Stomach (tissue), 9 donors: Measurements from ENCODE around the gene KHK. TPM values are rescaled to one million over a fixed set of nuclear protein-coding genes. Genes with fewer than 3 reads are reported as not detected.

ENCODE experiments used
- DNase-seq, 2 donors: peaks; one replicate each; pipeline versions ENCODE4 v3.0.0 to v3.0.0-alpha.2; 2013 to 2019
- H3K27ac ChIP-seq, 5 donors: fragments of 200-600 bp in 4 of 5; sonication (generic) in 4 of 5; one replicate each; pipeline ENCODE4 v1.5.1; 2013 to 2019; ENCODE audit warnings: mild to moderate bottlenecking in 1 of 5, moderate library complexity in 1 of 5
- H3K27me3 ChIP-seq, 3 donors: fragments of 200-600 bp; sonication (generic); one replicate each; pipeline ENCODE4 v1.5.1; 2017 to 2019; ENCODE audit warnings: mixed run types in 1 of 3
- H3K36me3 ChIP-seq, 4 donors: fragments of 200-600 bp; sonication (generic); 1 replicate in 3 of 4; 2 replicates in 1 of 4; pipeline ENCODE4 v1.5.1; 2016 to 2019
- H3K4me1 ChIP-seq, 4 donors: fragments of 200-600 bp; sonication (generic); one replicate each; pipeline ENCODE4 v1.5.1; 2016 to 2019
- H3K4me3 ChIP-seq, 4 donors: fragments of 200-600 bp; sonication (generic) in 3 of 4; one replicate each; pipeline ENCODE4 v1.5.1; 2016 to 2019; ENCODE audit warnings: mild to moderate bottlenecking in 1 of 4
- H3K9me3 ChIP-seq, 4 donors: fragments of 200-600 bp; sonication (generic); one replicate each; pipeline ENCODE4 v1.5.1; 2016 to 2019
- CTCF ChIP-seq, 7 experiments: fragments of 450-650 bp in 4 of 7; fragments of 200-600 bp in 3 of 7; sonication (generic) in 3 of 7; IDR thresholded peaks; one replicate each; pipeline ENCODE4 v1.5.1; 2016 to 2019; ENCODE audit warnings: antibody characterized with exemption in 7 of 7, control low read depth in 2 of 7, mild to moderate bottlenecking in 1 of 7
- EP300 ChIP-seq: sonication (generic); formaldehyde crosslinking; IDR thresholded peaks from one replicate; pipeline ENCODE4 v1.6.1; 2017; ENCODE audit warnings: antibody characterized with exemption
- POLR2A ChIP-seq, 4 donors: fragments of 450-650 bp; IDR thresholded peaks; one replicate each; pipeline ENCODE4 v1.6.1; 2016; ENCODE audit warnings: antibody characterized with exemption in 4 of 4, control low read depth in 2 of 4, mild to moderate bottlenecking in 1 of 4, moderate library complexity in 1 of 4
- POLR2AphosphoS5 ChIP-seq, 3 donors: sonication (generic); formaldehyde crosslinking; IDR thresholded peaks; one replicate each; pipeline ENCODE4 v1.6.1; 2016; ENCODE audit warnings: antibody characterized with exemption in 3 of 3
- WGBS, 5 donors: extraction: QIAGEN DNeasy Blood & Tissue Kit in 3 of 5; methylation state at CpG; one replicate each; pipeline versions ENCODE4 v1.1.5 to v1.1.7; 2013 to 2018; 5-methylcytosine and 5-hydroxymethylcytosine counted together
- intact Hi-C: fragments of 100-400 bp; cut with DNase I; formaldehyde crosslinking; loops from one replicate; pipeline ENCODE4 v1.15.1; 2023; ENCODE audit warnings: low total_unique reads
- polyA plus RNA-seq, 3 donors: library from polyadenylated mRNA; stranded (reverse); fragments of 200-250 nt; gene quantifications; one replicate each; pipeline ENCODE4 v1.2.3, GENCODE V29; 2013
- total RNA-seq, 5 donors: library from RNA; depleted of rRNA; stranded (reverse); fragments of >200 nt; gene quantifications; one replicate each; pipeline versions ENCODE4 v1.1.0 to v1.2.3, GENCODE V29; 2014 to 2016
- donor health status: healthy with polysubstance abuse.
- donor health status: Bipolar disorder and iron deficiency.
- donor health status: healthy.

Gene KHK
- total and polyA plus RNA-seq, 8 donors, result 1.3 to 18.2 (median 3.5) TPM; not detected in 1

DNA sequence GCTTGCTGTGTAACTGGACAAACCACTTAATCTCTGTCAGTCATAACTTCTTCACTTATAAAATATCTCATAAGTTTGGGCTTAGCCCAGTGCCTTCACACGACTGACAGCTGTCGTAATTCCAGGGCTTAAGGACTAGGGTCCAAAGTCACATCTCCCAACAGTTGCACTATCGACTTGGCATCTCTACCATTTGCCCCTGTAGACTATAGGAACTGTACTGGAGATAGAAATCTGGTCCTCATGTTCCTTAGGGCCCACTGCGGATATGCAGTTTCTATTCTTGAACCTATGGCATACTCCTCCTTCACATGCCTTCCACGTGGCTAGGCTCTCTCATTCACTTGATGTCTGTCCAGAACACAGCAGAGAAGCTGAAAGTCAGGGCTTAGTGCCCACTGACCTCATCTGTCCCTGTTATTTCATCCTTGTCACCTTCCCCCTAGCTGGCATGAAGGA is 39.7 kb downstream of the KHK start:
- 45 to 54% (median 51%) methylated on average over 5 of the region's 5 CpGs for WGBS, 5 donors
- no peak for TF ChIP-seq CTCF (IDR thresholded peaks at IDR 0.05)
- no peak for TF ChIP-seq POLR2AphosphoS5 (IDR thresholded peaks at IDR 0.05)
- no peak for TF ChIP-seq POLR2A (IDR thresholded peaks at IDR 0.05)
- no peak for TF ChIP-seq EP300
- DNase-seq, result no peak

DNA sequence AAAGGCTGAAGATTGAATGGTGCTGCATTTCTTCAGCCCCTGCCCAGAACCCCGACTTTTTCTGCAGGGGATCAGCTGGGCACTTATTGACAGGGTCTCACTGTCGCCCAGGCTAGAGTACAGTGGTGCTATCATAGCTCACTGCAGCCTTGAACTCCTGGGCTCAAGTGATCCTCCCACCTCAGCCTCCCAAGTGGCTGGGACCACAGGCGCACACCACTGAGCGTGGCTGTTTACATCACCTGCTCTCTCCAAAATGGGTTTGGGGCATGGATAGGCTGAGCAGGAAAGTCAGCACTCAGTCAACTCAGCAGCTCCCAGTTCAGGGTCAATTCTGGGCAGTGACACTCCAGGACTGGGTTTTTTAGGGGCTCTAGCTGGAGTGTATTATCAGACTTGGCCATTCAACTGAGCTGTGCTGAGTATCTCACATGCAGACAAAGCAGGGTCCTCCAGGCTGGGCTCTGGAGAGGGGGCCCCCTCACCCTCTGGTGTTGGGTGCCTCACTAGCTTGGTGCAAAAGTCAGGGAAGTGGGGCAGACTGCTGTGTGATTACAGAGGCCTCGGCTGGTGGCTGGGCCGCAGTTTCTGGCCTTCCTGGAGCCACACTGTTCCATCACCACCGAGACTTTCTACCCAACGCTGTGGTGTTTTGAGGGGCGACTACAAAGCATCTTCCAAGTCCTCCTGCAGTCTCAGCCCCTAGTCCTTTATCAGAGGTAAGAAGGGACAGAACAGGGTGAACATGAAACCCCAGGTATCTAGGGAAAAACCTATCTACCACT is 41.5 kb downstream of the KHK start:
- Histone ChIP-seq H3K36me3 (peaks cover 30 to 43% (median 37%) of the 10 kb centered on the region in 4 donors), H3K4me1 (peaks cover 8 to 23% (median 22%) of the 10 kb centered on the region in 4 donors), H3K27me3 (no peaks in the 10 kb centered on the region), H3K9me3 (no peaks in the 10 kb centered on the region), H3K4me3 (no peak overlapping the region), H3K27ac (no peak overlapping the region)
- 82 to 89% (median 86%) methylated on average over 9 of the region's 9 CpGs for WGBS, 5 donors
- no peak for DNase-seq
- TF ChIP-seq EP300, result no peak
- TF ChIP-seq CTCF (IDR thresholded peaks at IDR 0.05), result no peak
- no peak for TF ChIP-seq POLR2A (IDR thresholded peaks at IDR 0.05)
- TF ChIP-seq POLR2AphosphoS5 (IDR thresholded peaks at IDR 0.05), result no peak
- intact Hi-C loops, result no loop called here

More for the DNA sequence above, 39.7 kb downstream of the KHK start:
- peaks cover 5 to 16% (median 15%) of the 10 kb centered on the region in 4 donors for H3K4me1 ChIP-seq
- no peaks in the 10 kb centered on the region for H3K9me3 ChIP-seq
- no peaks in the 10 kb centered on the region for H3K27me3 ChIP-seq
- peaks cover 17 to 28% (median 20%) of the 10 kb centered on the region in 4 donors for H3K36me3 ChIP-seq
- intact Hi-C loops, result no loop called here
- no peak overlapping the region for H3K27ac ChIP-seq
- no peak overlapping the region for H3K4me3 ChIP-seq

GRCh38 chr2:27128668-27129571 is 42.3 kb downstream of the KHK start:
- no peak for TF ChIP-seq POLR2AphosphoS5 (IDR thresholded peaks at IDR 0.05)
- TF ChIP-seq CTCF (IDR thresholded peaks at IDR 0.05), result no peak
- no peak for TF ChIP-seq POLR2A (IDR thresholded peaks at IDR 0.05)
- TF ChIP-seq EP300, result no peak
- 63 to 76% (median 74%) methylated on average over 11 of the region's 11 CpGs for WGBS, 5 donors
- intact Hi-C loops, result no loop called here
- no peak for DNase-seq
- Histone ChIP-seq H3K4me1 (peaks cover 12 to 23% (median 23%) of the 10 kb centered on the region in 4 donors), H3K27ac (no peak overlapping the region), H3K36me3 (peaks cover 30 to 43% (median 37%) of the 10 kb centered on the region in 4 donors), H3K4me3 (no peak overlapping the region), H3K27me3 (no peaks in the 10 kb centered on the region), H3K9me3 (no peaks in the 10 kb centered on the region)

DNA sequence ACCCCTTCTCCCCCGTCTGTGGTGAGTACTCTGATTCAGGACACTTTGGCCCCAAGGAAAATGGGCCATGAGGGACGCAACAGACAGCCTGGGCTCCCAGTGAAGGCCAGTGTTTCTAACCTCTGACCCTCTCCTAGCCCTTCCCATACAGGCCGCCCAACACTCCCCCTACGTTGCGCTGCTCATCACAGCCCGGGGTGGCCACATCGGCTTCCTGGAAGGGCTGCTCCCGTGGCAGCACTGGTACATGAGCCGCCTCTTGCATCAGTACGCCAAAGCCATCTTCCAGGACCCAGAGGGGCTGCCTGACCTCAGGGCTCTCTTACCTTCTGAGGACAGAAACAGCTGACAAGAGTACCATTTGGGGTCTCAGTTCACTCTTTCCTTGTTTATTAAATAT is 43.8 kb downstream of the KHK start:
- Histone ChIP-seq H3K9me3 (no peaks in the 10 kb centered on the region), H3K36me3 (peaks cover 30 to 43% (median 37%) of the 10 kb centered on the region in 4 donors), H3K27me3 (no peaks in the 10 kb centered on the region), H3K4me1 (peaks cover 10 to 25% (median 20%) of the 10 kb centered on the region in 4 donors), H3K4me3 (no peak overlapping the region), H3K27ac (no peak overlapping the region)
- no peak for DNase-seq
- intact Hi-C loops, result no loop called here
- TF ChIP-seq EP300, result no peak
- no peak for TF ChIP-seq POLR2AphosphoS5 (IDR thresholded peaks at IDR 0.05)
- no peak for TF ChIP-seq CTCF (IDR thresholded peaks at IDR 0.05)
- no peak for TF ChIP-seq POLR2A (IDR thresholded peaks at IDR 0.05)
- WGBS, 5 donors, result 89 to 96% (median 92%) methylated on average over 10 of the region's 10 CpGs
